Measurements from ENCODE around the gene ANXA2R.
A peak's percentile ranks its signal among the peaks of the same experiment; 100 is the strongest.

- TF ChIP-seq REST (tag by site-specific recombination; IDR thresholded peaks at IDR 0.05) (peak; percentile 59; the same call in 1 of the 2 replicates), PBX3 (CRISPR knock-in tag; IDR thresholded peaks at IDR 0.05) (no peak), ZBTB26 (tag by site-specific recombination; optimal IDR thresholded peaks at IDR 0.05) (no peak), ZNF335 (tag by site-specific recombination; conservative IDR thresholded peaks at IDR 0.05) (peak; percentile 62), YY1 (tag by site-specific recombination; IDR thresholded peaks at IDR 0.05) (peak; percentile 94; the same call in 1 of the 2 replicates), PATZ1 (tag by site-specific recombination; IDR thresholded peaks at IDR 0.05) (no peak), CTCF (tag by site-specific recombination; IDR thresholded peaks at IDR 0.05) (no peak), ZSCAN23 (tag by site-specific recombination; IDR thresholded peaks at IDR 0.05) (no peak), ZNF302 (tag by site-specific recombination; IDR thresholded peaks at IDR 0.05; ENCODE audit: low read depth) (no peak), ZNF544 (tag by site-specific recombination; IDR thresholded peaks at IDR 0.05) (no peak), ZNF747 (tag by site-specific recombination; IDR thresholded peaks at IDR 0.05) (no peak), ZNF274 (IDR thresholded peaks at IDR 0.05; ENCODE audit: low read length) (no peak), ZNF274 (tag by site-specific recombination; IDR thresholded peaks at IDR 0.05; ENCODE audit: borderline replicate concordance) (no peak)
These were observed 27.0 kb upstream of the ANXA2R start for GRCh38 chr5:43066799-43067741.

All from HEK293 (cell line).